ENCODE measurements around the gene TMEM233. TPM values are rescaled to one million over a fixed set of nuclear protein-coding genes. Genes with fewer than 3 reads are reported as not detected.

Gene TMEM233
- total RNA-seq, 1 experiment from 2014 or later: 0.28 TPM

GRCh38 chr12:119686355-119686754 is 92.8 kb downstream of the TMEM233 start:
- TF ChIP-seq ZSCAN18 (CRISPR knock-in tag; IDR thresholded peaks at IDR 0.05) (no peak), SOX15 (CRISPR knock-in tag; IDR thresholded peaks at IDR 0.05) (no peak)
- no peak overlapping the region for H3K4me3 Mint-ChIP-seq
- H3K36me3 Mint-ChIP-seq: peaks cover 44% of the 10 kb centered on the region
- no peaks in the 10 kb centered on the region for H3K27me3 Mint-ChIP-seq (ENCODE audit: low read depth)
- no peak for ATAC-seq
- ChIA-PET POLR2A (no interaction called here), CTCF (interaction anchor here (1.2 to 2.8 kb wide), 3 partner anchors 9 to 216 kb away, joined by 3 to 15 read pairs (median 5); partner anchors contain the start of gene PRKAB1)
- no peak for DNase-seq (ENCODE audit: low spot score)
- no peaks in the 10 kb centered on the region for H3K9me3 Mint-ChIP-seq
- H3K4me1 Mint-ChIP-seq: peaks cover 7% of the 10 kb centered on the region
- no peak overlapping the region for H3K27ac Mint-ChIP-seq

DNA sequence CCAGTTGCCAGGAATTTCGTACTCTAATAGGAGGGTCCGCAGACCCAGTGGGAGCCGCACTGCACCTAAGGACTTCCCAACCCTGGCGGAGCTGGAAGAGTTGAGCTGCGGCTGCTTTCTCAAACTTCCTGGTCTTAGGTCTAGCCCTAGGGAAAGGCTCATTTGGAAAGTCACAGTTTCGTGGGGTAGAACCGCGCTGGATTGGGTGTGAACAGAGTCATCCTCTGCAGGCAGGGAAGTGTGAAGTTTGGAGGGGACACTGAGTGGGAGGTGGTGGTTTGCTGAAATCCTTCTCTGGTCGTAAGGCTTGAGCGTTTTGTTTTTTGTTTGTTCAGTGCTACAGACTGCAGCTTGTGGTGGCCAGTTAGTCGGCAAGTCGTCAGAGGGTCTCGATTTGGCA is 93.2 kb downstream of the TMEM233 start:
- peaks cover 44% of the 10 kb centered on the region for H3K36me3 Mint-ChIP-seq
- POLR2A ChIA-PET: no interaction called here
- no peak for DNase-seq (ENCODE audit: low spot score)

More for the DNA sequence above, 93.2 kb downstream of the TMEM233 start:
- H3K27me3 Mint-ChIP-seq (ENCODE audit: low read depth): no peaks in the 10 kb centered on the region
- H3K27ac Mint-ChIP-seq: peak overlapping the region; percentile 43; the same call in 1 of the 2 replicates
- peaks cover 7% of the 10 kb centered on the region for H3K4me1 Mint-ChIP-seq
- TF ChIP-seq, protein P1, sequence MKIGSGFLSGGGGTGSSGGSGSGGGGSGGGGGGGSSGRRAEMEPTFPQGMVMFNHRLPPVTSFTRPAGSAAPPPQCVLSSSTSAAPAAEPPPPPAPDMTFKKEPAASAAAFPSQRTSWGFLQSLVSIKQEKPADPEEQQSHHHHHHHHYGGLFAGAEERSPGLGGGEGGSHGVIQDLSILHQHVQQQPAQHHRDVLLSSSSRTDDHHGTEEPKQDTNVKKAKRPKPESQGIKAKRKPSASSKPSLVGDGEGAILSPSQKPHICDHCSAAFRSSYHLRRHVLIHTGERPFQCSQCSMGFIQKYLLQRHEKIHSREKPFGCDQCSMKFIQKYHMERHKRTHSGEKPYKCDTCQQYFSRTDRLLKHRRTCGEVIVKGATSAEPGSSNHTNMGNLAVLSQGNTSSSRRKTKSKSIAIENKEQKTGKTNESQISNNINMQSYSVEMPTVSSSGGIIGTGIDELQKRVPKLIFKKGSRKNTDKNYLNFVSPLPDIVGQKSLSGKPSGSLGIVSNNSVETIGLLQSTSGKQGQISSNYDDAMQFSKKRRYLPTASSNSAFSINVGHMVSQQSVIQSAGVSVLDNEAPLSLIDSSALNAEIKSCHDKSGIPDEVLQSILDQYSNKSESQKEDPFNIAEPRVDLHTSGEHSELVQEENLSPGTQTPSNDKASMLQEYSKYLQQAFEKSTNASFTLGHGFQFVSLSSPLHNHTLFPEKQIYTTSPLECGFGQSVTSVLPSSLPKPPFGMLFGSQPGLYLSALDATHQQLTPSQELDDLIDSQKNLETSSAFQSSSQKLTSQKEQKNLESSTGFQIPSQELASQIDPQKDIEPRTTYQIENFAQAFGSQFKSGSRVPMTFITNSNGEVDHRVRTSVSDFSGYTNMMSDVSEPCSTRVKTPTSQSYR (CRISPR knock-in tag; IDR thresholded peaks at IDR 0.05): no peak
- TF ChIP-seq ZNF263 (CRISPR knock-in tag; IDR thresholded peaks at IDR 0.05; ENCODE audit: low read depth) (no peak), NR2C2 (CRISPR knock-in tag; IDR thresholded peaks at IDR 0.05) (no peak), ZNF138 (CRISPR knock-in tag; conservative IDR thresholded peaks at IDR 0.05) (no peak), HMGA2 (CRISPR knock-in tag; IDR thresholded peaks at IDR 0.05) (no peak), PRRX2 (CRISPR knock-in tag; IDR thresholded peaks at IDR 0.05) (no peak)
- TF ChIP-seq, protein P2, sequence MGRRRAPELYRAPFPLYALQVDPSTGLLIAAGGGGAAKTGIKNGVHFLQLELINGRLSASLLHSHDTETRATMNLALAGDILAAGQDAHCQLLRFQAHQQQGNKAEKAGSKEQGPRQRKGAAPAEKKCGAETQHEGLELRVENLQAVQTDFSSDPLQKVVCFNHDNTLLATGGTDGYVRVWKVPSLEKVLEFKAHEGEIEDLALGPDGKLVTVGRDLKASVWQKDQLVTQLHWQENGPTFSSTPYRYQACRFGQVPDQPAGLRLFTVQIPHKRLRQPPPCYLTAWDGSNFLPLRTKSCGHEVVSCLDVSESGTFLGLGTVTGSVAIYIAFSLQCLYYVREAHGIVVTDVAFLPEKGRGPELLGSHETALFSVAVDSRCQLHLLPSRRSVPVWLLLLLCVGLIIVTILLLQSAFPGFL (CRISPR knock-in tag; IDR thresholded peaks at IDR 0.05; ENCODE audit: borderline replicate concordance): no peak
- TF ChIP-seq, protein P3, sequence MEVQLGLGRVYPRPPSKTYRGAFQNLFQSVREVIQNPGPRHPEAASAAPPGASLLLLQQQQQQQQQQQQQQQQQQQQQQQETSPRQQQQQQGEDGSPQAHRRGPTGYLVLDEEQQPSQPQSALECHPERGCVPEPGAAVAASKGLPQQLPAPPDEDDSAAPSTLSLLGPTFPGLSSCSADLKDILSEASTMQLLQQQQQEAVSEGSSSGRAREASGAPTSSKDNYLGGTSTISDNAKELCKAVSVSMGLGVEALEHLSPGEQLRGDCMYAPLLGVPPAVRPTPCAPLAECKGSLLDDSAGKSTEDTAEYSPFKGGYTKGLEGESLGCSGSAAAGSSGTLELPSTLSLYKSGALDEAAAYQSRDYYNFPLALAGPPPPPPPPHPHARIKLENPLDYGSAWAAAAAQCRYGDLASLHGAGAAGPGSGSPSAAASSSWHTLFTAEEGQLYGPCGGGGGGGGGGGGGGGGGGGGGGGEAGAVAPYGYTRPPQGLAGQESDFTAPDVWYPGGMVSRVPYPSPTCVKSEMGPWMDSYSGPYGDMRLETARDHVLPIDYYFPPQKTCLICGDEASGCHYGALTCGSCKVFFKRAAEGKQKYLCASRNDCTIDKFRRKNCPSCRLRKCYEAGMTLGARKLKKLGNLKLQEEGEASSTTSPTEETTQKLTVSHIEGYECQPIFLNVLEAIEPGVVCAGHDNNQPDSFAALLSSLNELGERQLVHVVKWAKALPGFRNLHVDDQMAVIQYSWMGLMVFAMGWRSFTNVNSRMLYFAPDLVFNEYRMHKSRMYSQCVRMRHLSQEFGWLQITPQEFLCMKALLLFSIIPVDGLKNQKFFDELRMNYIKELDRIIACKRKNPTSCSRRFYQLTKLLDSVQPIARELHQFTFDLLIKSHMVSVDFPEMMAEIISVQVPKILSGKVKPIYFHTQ (CRISPR knock-in tag; IDR thresholded peaks at IDR 0.05): no peak
- TF ChIP-seq, protein P4, sequence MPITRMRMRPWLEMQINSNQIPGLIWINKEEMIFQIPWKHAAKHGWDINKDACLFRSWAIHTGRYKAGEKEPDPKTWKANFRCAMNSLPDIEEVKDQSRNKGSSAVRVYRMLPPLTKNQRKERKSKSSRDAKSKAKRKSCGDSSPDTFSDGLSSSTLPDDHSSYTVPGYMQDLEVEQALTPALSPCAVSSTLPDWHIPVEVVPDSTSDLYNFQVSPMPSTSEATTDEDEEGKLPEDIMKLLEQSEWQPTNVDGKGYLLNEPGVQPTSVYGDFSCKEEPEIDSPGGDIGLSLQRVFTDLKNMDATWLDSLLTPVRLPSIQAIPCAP (CRISPR knock-in tag; IDR thresholded peaks at IDR 0.05): no peak
- TF ChIP-seq, protein P5, sequence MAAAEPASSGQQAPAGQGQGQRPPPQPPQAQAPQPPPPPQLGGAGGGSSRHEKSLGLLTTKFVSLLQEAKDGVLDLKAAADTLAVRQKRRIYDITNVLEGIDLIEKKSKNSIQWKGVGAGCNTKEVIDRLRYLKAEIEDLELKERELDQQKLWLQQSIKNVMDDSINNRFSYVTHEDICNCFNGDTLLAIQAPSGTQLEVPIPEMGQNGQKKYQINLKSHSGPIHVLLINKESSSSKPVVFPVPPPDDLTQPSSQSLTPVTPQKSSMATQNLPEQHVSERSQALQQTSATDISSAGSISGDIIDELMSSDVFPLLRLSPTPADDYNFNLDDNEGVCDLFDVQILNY (CRISPR knock-in tag; IDR thresholded peaks at IDR 0.05): no peak
- TF ChIP-seq, protein P6, sequence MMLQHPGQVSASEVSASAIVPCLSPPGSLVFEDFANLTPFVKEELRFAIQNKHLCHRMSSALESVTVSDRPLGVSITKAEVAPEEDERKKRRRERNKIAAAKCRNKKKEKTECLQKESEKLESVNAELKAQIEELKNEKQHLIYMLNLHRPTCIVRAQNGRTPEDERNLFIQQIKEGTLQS (CRISPR knock-in tag; conservative IDR thresholded peaks at IDR 0.05): no peak
- no peak overlapping the region for H3K4me3 Mint-ChIP-seq
- CTCF ChIA-PET: interaction anchor here (1.4 to 2.8 kb wide), 2 partner anchors 9 to 19 kb away, joined by 5 to 15 read pairs; partner anchors contain the start of gene PRKAB1
- H3K9me3 Mint-ChIP-seq: no peaks in the 10 kb centered on the region
- no peak for ATAC-seq
